ENCODE data around the gene NGB. TPM values are rescaled to one million over a fixed set of nuclear protein-coding genes. Genes with fewer than 3 reads are reported as not detected.
A peak's percentile ranks its signal among the peaks of the same experiment; 100 is the strongest.

Gene NGB
- total and polyA plus RNA-seq, 2 of the 8 experiments (the other 6 are each of a cell fraction or from before 2014, with no cell fraction given), result 0.30 to 0.60 TPM

MicroRNAs encoded within 50 kb of the gene (microRNA counts, 767-probe panel; counts per million panel counts)
- microRNA hsa-miR-1260a, result 10,292 counts per million, percentile 99 among the panel's probes with 10 or more counts

Small RNAs within 50 kb of the gene (microRNA-seq; reads per million reads assigned to microRNA genes)
- 0 reads per million in 2 experiments for gene MIR1260A (ENCODE audit: borderline microRNAs expressed in 2 of 2, borderline number of aligned reads in 2 of 2, borderline replicate concordance in 1 of 2)

Small RNAs within 50 kb of the gene (small RNA-seq; reads per million reads assigned to genes)
- not detected for gene MIR1260A (ENCODE audit: insufficient read depth)

Other genes with a start within 250 kb of the NGB start
- 57.0 and 59.6 TPM in 2 replicates for gene IRF2BPL, start 242.5 kb downstream of the NGB start, total RNA-seq (2021; fragmentation: NEBNext Ultra II Directional; extraction: Animal tissue kit (Norgen Biotek cat#: 25700))
- gene IRF2BPL, start 242.5 kb downstream of the NGB start, polyA plus RNA-seq (2011; rRNA removed), result 18.8 and 32.1 TPM in 2 replicates
- gene CIPC, start 172.9 kb downstream of the NGB start, total RNA-seq (2021; fragmentation: NEBNext Ultra II Directional; extraction: Animal tissue kit (Norgen Biotek cat#: 25700)), result 31.7 and 32.7 TPM in 2 replicates
- gene CIPC, start 172.9 kb downstream of the NGB start, polyA plus RNA-seq (2011; rRNA removed), result 13.3 and 13.9 TPM in 2 replicates
- gene ZDHHC22, start 129.4 kb downstream of the NGB start, total RNA-seq (2021; fragmentation: NEBNext Ultra II Directional; extraction: Animal tissue kit (Norgen Biotek cat#: 25700)), result 55.2 and 59.3 TPM in 2 replicates
- 23.8 and 30.7 TPM in 2 replicates for gene ZDHHC22, start 129.4 kb downstream of the NGB start, polyA plus RNA-seq (2011; rRNA removed)
- gene TMEM63C, start 89.4 kb downstream of the NGB start, total RNA-seq (2021; fragmentation: NEBNext Ultra II Directional; extraction: Animal tissue kit (Norgen Biotek cat#: 25700)), result 7.0 and 7.6 TPM in 2 replicates
- gene TMEM63C, start 89.4 kb downstream of the NGB start, polyA plus RNA-seq (2011; rRNA removed), result 3.0 and 3.7 TPM in 2 replicates
- 41.2 and 44.9 TPM in 2 replicates for gene POMT2, start 49.7 kb upstream of the NGB start, total RNA-seq (2021; fragmentation: NEBNext Ultra II Directional; extraction: Animal tissue kit (Norgen Biotek cat#: 25700))
- 20.8 and 34.1 TPM in 2 replicates for gene POMT2, start 49.7 kb upstream of the NGB start, polyA plus RNA-seq (2011; rRNA removed)
- 26.6 and 29.1 TPM in 2 replicates for gene GSTZ1, start 49.8 kb upstream of the NGB start, total RNA-seq (2021; fragmentation: NEBNext Ultra II Directional; extraction: Animal tissue kit (Norgen Biotek cat#: 25700))
- 33.6 and 40.3 TPM in 2 replicates for gene GSTZ1, start 49.8 kb upstream of the NGB start, polyA plus RNA-seq (2011; rRNA removed)
- 13.1 and 13.4 TPM in 2 replicates for gene TMED8, start 105.9 kb upstream of the NGB start, total RNA-seq (2021; fragmentation: NEBNext Ultra II Directional; extraction: Animal tissue kit (Norgen Biotek cat#: 25700))
- gene TMED8, start 105.9 kb upstream of the NGB start, polyA plus RNA-seq (2011; rRNA removed), result 4.8 and 5.5 TPM in 2 replicates
- gene SAMD15, start 106.2 kb upstream of the NGB start, total RNA-seq (2021; fragmentation: NEBNext Ultra II Directional; extraction: Animal tissue kit (Norgen Biotek cat#: 25700)), result 0.99 and 1.0 TPM in 2 replicates
- 0.17 and 0.42 TPM in 2 replicates for gene SAMD15, start 106.2 kb upstream of the NGB start, polyA plus RNA-seq (2011; rRNA removed)
- 0.48 TPM in 1 of 2 replicates, not detected in the other for gene NOXRED1, start 152.3 kb upstream of the NGB start, total RNA-seq (2021; fragmentation: NEBNext Ultra II Directional; extraction: Animal tissue kit (Norgen Biotek cat#: 25700))
- gene NOXRED1, start 152.3 kb upstream of the NGB start, polyA plus RNA-seq (2011; rRNA removed), result 0.14 and 0.23 TPM in 2 replicates
- gene VIPAS39, start 186.4 kb upstream of the NGB start, total RNA-seq (2021; fragmentation: NEBNext Ultra II Directional; extraction: Animal tissue kit (Norgen Biotek cat#: 25700)), result 16.3 and 19.6 TPM in 2 replicates
- gene VIPAS39, start 186.4 kb upstream of the NGB start, polyA plus RNA-seq (2011; rRNA removed), result 13.3 and 20.6 TPM in 2 replicates
- gene AHSA1, start 186.9 kb upstream of the NGB start, total RNA-seq (2021; fragmentation: NEBNext Ultra II Directional; extraction: Animal tissue kit (Norgen Biotek cat#: 25700)), result 215 and 221 TPM in 2 replicates
- 155 and 174 TPM in 2 replicates for gene AHSA1, start 186.9 kb upstream of the NGB start, polyA plus RNA-seq (2011; rRNA removed)
- 0.52 TPM in 2 replicates for gene ISM2, start 227.6 kb upstream of the NGB start, total RNA-seq (2021; fragmentation: NEBNext Ultra II Directional; extraction: Animal tissue kit (Norgen Biotek cat#: 25700))
- gene ISM2, start 227.6 kb upstream of the NGB start, polyA plus RNA-seq (2011; rRNA removed), result 0.61 and 0.79 TPM in 2 replicates

Data from H1 (cell line).